Stimulated activated CD4-positive, alpha-beta T cell treated with anti-CD3 and anti-CD28 coated beads, Interleukin-12 subunit alpha, Interleukin-12 subunit beta, amount 100 ng/mL, for 24 hours (primary cell): ENCODE results near the gene RRP1.
"Not testable (repeated sequence)": the region's sequence is repeated elsewhere in the genome, so short reads cannot be mapped to it uniquely, and the experiment has no call there.

Source experiments
- DNase-seq, 2 experiments: peaks; one replicate each; pipeline ENCODE4 v3.0.0-alpha.2; 2020; ENCODE audit warnings: low read depth in 2 of 2

RRP1 gene

GRCh38 chr21:43816611-43817071 lies 27.3 kb downstream of the RRP1 start:
- DNase-seq: no peak

DNA sequence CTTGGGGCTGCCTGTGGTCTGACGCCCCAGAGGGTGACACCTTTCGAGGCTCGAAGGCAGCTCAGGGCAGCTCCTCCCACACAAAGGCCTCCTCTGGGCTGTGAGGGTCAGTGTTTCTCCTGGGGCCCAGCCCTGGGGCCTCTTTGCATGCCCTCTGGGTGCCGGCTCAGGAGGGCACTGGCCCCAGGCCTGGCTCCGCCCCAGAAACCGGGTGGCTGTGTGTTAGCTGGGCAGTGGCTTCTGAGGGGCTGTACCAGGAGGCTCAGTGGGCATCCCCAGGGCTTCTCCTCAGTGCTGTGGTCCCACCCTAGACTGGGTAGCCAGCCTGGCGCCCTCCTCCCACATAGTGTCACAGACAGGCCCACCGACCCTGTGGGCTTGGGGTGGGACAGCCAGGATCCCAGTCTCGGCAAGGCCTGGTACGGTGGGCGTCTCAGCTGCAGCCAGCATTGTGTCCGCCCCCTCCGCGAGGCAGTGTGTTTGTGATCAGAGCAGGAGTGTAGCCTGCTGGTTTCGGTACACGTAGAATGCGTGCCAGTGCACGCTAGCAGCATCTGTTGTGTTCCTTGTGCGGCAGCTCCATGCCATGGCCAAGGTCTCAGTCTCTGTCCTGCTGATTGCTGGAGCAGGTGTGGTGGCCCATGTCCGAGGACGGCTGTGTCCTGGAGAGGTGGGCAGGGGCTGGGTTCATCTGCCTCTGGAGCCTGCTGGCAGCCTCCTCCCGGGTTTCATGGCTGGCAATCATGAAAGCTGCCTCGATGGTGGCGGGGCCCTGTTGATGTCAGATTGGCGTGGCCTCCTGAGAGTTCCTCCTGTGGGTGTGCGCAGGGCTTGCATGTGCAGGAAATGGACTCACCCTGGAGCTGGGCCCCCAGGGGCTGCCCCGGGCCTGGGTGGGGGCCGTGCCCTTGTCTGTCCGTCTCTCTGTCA lies 28.0 kb downstream of the RRP1 start:
- no peak for DNase-seq

DNA sequence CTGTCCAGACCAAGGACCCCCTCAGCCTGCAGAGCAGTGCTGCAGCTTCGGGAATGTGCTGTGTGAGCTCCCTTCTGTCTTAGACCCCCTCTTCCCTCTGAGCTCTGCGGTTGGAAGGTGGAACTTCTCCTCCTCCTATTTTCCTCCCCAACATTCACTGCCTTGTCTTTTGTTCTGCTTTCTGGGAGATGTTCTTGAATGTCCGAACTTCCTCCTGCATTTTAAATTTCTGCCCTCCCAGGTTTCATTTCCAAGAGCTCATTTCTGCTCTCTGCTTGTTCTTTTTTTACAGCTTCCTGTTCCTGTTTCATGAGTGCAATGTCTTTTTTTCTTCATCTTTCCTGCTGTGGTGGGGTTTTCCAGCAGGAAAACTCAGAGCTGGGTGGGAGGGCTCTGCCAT lies 29.3 kb downstream of the RRP1 start:
- no peak for DNase-seq

DNA sequence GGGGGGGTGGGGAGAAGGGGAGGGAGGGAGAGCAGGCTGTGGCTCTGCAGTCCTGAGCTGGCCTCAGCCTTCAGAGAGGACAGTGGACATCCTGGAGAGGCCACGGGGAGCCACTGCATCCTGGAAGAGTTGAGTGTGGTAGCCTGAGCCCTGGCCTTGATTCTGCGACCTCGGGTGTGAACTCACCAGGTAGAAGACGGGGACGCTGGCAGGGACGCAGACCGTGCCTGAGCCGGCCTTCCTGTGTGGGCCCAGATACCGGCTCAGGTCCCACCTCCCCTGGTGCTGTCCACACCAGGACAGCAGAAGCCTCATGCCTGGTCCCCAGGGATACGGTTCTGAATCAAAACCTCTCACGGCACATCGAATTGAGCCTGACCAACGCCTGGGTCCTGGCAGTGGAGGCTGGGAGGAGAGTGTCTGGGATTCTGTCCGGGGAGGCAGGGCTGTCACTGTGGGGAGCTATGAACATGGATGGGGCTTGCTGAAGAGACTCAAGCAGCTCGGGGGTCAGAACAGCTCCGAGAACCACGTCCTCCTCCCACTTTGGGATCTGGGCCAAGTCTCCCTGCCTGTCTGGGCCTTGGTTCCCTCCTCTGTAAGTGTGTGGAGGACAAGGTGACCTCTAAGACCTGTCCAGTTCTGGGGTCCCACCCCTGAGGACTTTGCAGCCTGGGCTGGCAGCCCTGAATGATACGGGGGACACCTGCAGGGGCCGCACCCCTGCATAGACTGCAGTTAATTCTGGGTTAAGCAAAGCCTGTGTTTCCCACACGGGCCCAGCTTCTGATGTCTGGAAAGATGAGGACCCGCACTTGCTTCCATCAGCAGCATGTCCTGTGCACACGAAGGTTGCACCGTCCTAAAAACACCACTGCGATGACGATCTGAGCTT lies 30.4 kb downstream of the RRP1 start:
- DNase-seq: no peak

GRCh38 chr21:43820466-43820865 lies 31.1 kb downstream of the RRP1 start:
- DNase-seq: no peak

DNA sequence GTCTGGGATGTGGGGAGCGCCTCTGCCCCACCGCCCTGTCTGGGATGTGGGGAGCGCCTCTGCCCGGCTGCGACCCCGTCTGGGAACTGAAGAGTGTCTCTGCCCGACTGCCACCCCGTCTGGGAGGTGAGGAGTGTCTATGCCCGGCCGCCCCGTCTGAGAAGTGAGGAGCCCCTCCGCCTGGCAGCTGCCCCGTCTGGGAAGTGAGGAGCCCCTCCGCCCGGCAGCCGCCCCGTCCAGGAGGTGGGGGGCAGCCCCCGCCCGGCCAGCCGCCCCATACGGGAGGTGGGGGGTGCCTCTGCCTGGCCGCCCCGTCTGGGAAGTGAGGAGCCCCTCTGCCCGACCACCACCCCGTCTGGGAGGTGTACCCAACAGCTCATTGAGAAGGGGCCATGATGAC lies 32.8 kb downstream of the RRP1 start:
- not testable (repeated sequence) for DNase-seq

- not testable (repeated sequence) for DNase-seq
Observed at GRCh38 chr21:43822741-43823140, 33.4 kb downstream of the RRP1 start.

GRCh38 chr21:43824333-43825241 lies 35.2 kb downstream of the RRP1 start:
- DNase-seq: no peak

DNA sequence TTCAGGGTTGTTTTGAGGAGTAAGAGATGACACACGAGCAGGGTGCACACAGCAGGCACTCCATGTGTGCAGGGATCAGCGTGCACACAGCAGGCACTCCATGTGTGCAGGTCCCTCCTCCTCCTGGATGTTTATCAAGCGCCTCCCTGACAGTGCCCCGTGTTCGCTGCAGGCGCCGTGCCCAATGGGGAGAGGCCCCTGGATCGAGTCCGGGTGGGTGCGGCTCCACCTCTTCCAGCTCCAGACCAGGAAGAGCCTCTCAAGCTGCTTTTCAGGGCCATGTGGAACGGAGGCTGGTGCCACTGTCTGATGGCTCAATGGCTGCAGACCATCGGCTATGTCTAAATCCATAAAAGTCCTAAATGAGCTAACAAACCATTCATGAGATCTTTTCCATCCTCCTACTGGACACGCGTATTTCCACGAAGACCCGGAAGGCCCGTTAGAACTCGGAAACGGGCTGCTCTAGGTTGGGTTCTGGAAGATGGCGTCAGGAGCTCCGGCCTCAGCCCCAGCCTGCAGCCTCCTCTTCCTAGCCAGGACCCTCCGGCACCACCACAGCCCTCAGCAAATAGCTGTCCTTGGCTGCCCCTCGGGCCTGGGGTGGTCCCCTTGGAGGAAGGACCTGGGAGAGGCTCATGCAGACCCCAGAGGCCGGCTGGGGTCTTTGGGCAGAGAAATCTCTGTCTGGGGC lies 36.0 kb downstream of the RRP1 start:
- no peak for DNase-seq

DNA sequence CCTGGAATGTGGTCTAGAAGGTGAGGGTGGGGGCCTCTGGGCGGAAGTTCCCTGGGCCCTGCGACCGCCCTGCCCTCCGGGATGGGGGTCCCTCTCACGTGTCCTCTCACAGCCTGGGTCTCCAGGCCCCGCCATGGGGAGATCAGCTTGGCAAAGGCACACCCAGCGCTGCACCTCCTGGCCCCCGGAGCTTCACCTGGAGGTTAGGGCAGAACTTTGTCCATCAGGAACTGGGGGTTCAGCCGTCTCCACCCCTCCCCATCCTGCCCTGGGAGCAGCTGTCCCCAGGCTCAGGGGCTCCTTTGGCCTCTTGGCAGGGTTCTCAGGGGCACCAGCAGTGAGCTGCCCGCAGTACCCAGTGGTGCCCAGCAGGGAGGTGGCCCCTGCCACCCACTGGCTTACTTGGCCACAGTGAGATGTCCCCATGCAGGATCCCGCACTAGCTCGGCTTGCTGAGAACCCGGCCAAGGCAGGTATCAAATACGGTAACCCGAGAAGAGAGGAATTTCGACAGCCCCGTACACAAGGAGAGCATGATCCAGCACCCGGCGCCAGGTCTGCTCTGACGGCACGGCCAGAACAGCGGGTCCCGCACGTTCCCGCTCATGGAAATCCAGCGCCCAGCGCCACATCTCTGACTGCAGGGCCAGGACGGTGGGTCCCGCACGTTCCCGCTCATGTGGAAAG lies 36.7 kb downstream of the RRP1 start:
- DNase-seq: no peak

DNA sequence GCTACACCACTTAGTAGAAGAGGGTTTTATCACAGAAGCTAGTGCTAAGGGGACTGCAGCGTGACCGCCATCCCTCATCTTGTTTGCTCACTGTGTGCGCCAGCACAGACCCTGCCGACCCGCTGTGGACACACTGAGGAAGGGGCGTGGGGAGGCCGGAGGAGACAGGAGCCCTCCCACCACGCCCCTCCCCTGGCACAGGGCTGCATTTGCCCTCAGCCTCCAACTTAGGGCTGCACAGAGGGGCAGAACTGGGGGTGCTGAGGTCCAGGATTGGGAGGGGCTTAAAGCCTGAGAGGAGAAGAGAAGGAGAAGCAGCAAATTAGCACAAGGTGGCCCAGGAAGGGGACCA lies 37.2 kb downstream of the RRP1 start:
- DNase-seq: no peak

DNA sequence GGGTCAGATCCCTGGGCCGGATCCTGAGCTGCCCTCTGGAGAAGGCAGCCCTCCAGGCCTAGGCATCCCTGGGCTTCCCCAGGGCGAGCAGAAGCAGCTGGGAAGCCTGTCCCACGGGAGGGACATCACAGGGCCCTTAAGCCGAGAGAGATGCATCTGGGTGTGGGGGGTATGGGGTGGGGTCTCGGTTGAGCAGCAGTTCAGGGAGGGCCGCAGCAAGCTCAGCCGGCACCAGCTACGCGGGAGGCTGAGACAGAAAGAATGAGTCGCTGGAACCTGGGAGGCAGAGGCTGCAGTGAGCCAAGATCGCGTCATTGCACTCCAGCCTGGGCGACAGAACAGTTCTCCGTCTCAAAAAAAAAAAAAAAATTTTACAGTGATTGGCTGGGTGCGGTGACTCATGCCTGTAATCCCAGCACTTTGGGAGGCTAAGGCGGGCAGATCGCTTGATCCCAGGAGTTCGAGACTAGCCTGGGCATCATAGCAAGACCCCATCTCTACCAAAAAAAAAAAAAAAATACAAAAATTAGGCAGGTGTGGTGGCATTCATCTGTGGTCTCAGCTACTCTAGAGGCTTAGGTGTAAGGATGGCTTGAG lies 37.7 kb downstream of the RRP1 start:
- no peak for DNase-seq

GRCh38 chr21:43829161-43829560 lies 39.8 kb downstream of the RRP1 start:
- no peak for DNase-seq

- DNase-seq: no peak
Observed at GRCh38 chr21:43829575-43830119, 40.3 kb downstream of the RRP1 start.

- no peak for DNase-seq
Observed at GRCh38 chr21:43832158-43832550, 42.8 kb downstream of the RRP1 start.

- DNase-seq: no peak
Observed at GRCh38 chr21:43832648-43833047, 43.3 kb downstream of the RRP1 start.

- DNase-seq: no peak
Observed at GRCh38 chr21:43834146-43834905, 44.9 kb downstream of the RRP1 start.

GRCh38 chr21:43835050-43835449 lies 45.7 kb downstream of the RRP1 start:
- no peak for DNase-seq

- DNase-seq: no peak
Observed at GRCh38 chr21:43835861-43836260, 46.5 kb downstream of the RRP1 start.
